Heart left ventricle (tissue), 13 donors: ENCODE data around the gene TPSAB1.

ENCODE experiments used
- POLR2A ChIP-seq, 2 donors: fragments of 450-650 bp; IDR thresholded peaks; one replicate each; pipeline ENCODE4 v1.6.1; 2017; ENCODE audit warnings: antibody characterized with exemption in 2 of 2, mild to moderate bottlenecking in 2 of 2, moderate library complexity in 2 of 2
- TF ChIP-seq, protein P1 (sequence below), 12 donors: fragments of 200-600 bp; sonication (generic) in 4 of 12; IDR thresholded peaks; one replicate each; pipeline versions ENCODE4 v1.5.0 to v1.8.0; 2018 to 2022; ENCODE audit warnings: antibody characterized with exemption in 12 of 12, mild to moderate bottlenecking in 5 of 12
- donor health status: ischemic (EF 13 %, LVEDD 7.1; RV severe dilation, severe dysfunction).
- donor health status: DM: no; HTN: yes; CAD: no.
- donor health status: DM: no; HTN: no; CAD: no.
- donor health status: ischemic (EF 25% LVEDD 6.9; RV normal size, moderate dysfunction).
- donor health status: ischemic (EF 25% LVEDD 5.7; RV mildly dilated, moderate dysfunction).
- donor health status: ischemic (EF 35%, LVEDD 5.7; RV mildly dilated, moderate dysfunction).
- donor health status: nonischemic (EF 11% LVEDD 7.7; RV severe dilation, severe dysfunction).
- donor health status: DM: yes; HTN: yes; CAD: no.
- donor health status: PGD.
- donor health status: ischemic (EF 29% LVEDD 5.4; RV normal size, mild dysfunction).
- donor health status: nonischemic (EF 23%, LVEDD 6.1; RV moderate dilation, normal function).

DNA sequence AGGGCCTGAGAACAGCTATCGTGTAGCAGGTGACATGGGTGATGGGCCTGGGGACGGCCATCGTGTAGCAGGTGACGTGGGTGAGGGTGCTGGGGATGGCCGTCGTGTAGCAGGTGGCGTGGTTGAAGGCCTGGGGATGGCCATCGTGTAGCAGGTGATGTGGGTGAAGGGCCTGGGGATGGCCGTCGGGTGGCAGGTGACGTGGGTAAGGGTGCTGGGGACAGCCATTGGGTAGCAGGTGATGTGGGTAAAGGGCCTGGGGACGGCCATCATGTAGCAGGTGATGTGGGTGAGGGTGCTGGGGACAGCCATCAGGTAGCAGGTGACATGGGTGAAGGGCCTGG is 30.8 kb downstream of the TPSAB1 start:
- TF ChIP-seq POLR2A (IDR thresholded peaks at IDR 0.05) = no peak
- TF ChIP-seq, protein P1, sequence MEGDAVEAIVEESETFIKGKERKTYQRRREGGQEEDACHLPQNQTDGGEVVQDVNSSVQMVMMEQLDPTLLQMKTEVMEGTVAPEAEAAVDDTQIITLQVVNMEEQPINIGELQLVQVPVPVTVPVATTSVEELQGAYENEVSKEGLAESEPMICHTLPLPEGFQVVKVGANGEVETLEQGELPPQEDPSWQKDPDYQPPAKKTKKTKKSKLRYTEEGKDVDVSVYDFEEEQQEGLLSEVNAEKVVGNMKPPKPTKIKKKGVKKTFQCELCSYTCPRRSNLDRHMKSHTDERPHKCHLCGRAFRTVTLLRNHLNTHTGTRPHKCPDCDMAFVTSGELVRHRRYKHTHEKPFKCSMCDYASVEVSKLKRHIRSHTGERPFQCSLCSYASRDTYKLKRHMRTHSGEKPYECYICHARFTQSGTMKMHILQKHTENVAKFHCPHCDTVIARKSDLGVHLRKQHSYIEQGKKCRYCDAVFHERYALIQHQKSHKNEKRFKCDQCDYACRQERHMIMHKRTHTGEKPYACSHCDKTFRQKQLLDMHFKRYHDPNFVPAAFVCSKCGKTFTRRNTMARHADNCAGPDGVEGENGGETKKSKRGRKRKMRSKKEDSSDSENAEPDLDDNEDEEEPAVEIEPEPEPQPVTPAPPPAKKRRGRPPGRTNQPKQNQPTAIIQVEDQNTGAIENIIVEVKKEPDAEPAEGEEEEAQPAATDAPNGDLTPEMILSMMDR (IDR thresholded peaks at IDR 0.05) = no peak
